MM.1S (cell line): ENCODE results near the gene LIPA.

Experiments
- DNase-seq: peaks from one replicate; pipeline ENCODE4 v3.0.0-alpha.2; 2015
- H2AFZ ChIP-seq: fragments of 300-600 bp; sonication (generic); 2 replicates; pipeline ENCODE4 v1.6.0; 2016; ENCODE audit warnings: antibody characterized with exemption, low read length
- H3F3A ChIP-seq: fragments of 300-600 bp; sonication (generic); 2 replicates; pipeline ENCODE4 v1.6.1; 2016; ENCODE audit warnings: mild to moderate bottlenecking, antibody characterized with exemption, low read length, moderate library complexity, mixed read lengths; ENCODE audit not compliant: insufficient read depth
- H3K27ac ChIP-seq: fragments of 300-600 bp; sonication (generic); 2 replicates; pipeline ENCODE4 v1.5.1; 2016; ENCODE audit warnings: mild to moderate bottlenecking, low read length
- H3K27me3 ChIP-seq: fragments of 300-600 bp; sonication (generic); replicated peaks from 2 replicates; pipeline ENCODE4 v1.6.0; 2016; ENCODE audit warnings: low read length; ENCODE audit not compliant: insufficient read depth
- H3K36me3 ChIP-seq: fragments of 300-600 bp; sonication (generic); replicated peaks from 2 replicates; pipeline ENCODE4 v1.6.1; 2016; ENCODE audit warnings: mild to moderate bottlenecking, low read length, mixed read lengths; ENCODE audit not compliant: insufficient read depth
- H3K4me1 ChIP-seq: fragments of 300-600 bp; sonication (generic); 2 replicates; pipeline ENCODE4 v1.6.1; 2016; ENCODE audit warnings: low read length, mixed read lengths
- H3K4me2 ChIP-seq: fragments of 300-600 bp; sonication (generic); 2 replicates; pipeline ENCODE4 v1.6.0; 2016; ENCODE audit warnings: low read depth, low read length
- H3K4me3 ChIP-seq: fragments of 300-600 bp; sonication (generic); 2 replicates; pipeline ENCODE4 v1.5.1; 2016; ENCODE audit warnings: low read length, mixed read lengths
- H3K79me2 ChIP-seq: fragments of 300-600 bp; sonication (generic); 2 replicates; pipeline ENCODE4 v1.6.1; 2016; ENCODE audit warnings: mixed run types, low read length, mixed read lengths
- H3K9ac ChIP-seq: fragments of 300-600 bp; sonication (generic); 2 replicates; pipeline ENCODE4 v1.6.1; 2016; ENCODE audit warnings: low read length, mixed read lengths
- H3K9me2 ChIP-seq: fragments of 300-600 bp; sonication (generic); replicated peaks from 2 replicates; pipeline ENCODE4 v1.6.1; 2016; ENCODE audit warnings: mild to moderate bottlenecking, low read length, mixed read lengths; ENCODE audit not compliant: insufficient read depth
- H3K9me3 ChIP-seq: fragments of 300-600 bp; sonication (generic); replicated peaks from 2 replicates; pipeline ENCODE4 v1.6.1; 2016; ENCODE audit warnings: mild to moderate bottlenecking, low read length, mixed read lengths; ENCODE audit not compliant: insufficient read depth
- H4K20me1 ChIP-seq: fragments of 300-600 bp; sonication (generic); 2 replicates; pipeline ENCODE4 v1.6.1; 2016; ENCODE audit warnings: mild to moderate bottlenecking, low read length, moderate library complexity, mixed read lengths; ENCODE audit not compliant: insufficient read depth
- EZH2 ChIP-seq: fragments of 300-600 bp; sonication (generic); optimal IDR thresholded peaks from 2 replicates; pipeline ENCODE3; 2017; ENCODE audit warnings: low read depth, mild to moderate bottlenecking, antibody characterized with exemption, low read length, mixed read lengths
- EZH2phosphoT487 ChIP-seq: fragments of 300-600 bp; sonication (generic); IDR thresholded peaks from 2 replicates; pipeline ENCODE4 v1.6.1; 2018; ENCODE audit warnings: antibody characterized with exemption, low read length
- TF ChIP-seq, protein P1 (sequence below): fragments of 300-600 bp; sonication (generic); IDR thresholded peaks from 2 replicates; pipeline ENCODE4 v1.5.1; 2016; ENCODE audit warnings: antibody characterized with exemption, low read length, mixed read lengths

The LIPA gene

DNA sequence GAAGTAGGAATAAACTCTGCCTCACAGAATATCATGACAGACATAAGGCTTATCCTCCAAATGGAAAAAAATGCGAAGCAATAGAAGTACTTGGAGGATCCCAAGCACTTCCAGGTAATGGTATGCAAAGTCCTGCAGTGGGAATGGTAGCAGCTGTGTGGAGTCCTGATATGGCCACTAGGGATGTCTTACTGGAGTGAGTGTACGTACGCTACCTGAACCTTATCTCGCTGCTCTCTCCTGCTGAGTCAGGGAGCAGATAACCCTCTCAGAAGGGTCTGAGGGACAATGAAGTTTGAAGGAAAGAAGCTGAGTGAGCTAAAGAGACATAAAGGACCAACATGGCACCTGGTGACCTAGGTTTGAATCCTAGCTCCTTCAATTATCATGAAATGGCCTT is 86.7 kb downstream of the LIPA start:
- Histone ChIP-seq H4K20me1 (no peaks in the 10 kb centered on the region), H3K4me2 (no peak overlapping the region), H3K9me2 (no peaks in the 10 kb centered on the region), H3K9ac (no peak overlapping the region), H3K27ac (no peak overlapping the region), H2AFZ (no peak overlapping the region), H3F3A (peaks cover 22% of the 10 kb centered on the region), H3K4me1 (peaks cover 22% of the 10 kb centered on the region), H3K79me2 (no peaks in the 10 kb centered on the region), H3K9me3 (no peaks in the 10 kb centered on the region), H3K36me3 (no peaks in the 10 kb centered on the region), H3K27me3 (peaks cover 30% of the 10 kb centered on the region), H3K4me3 (no peak overlapping the region)
- TF ChIP-seq EZH2phosphoT487 (no peak), EZH2 (no peak)
- TF ChIP-seq, protein P1, sequence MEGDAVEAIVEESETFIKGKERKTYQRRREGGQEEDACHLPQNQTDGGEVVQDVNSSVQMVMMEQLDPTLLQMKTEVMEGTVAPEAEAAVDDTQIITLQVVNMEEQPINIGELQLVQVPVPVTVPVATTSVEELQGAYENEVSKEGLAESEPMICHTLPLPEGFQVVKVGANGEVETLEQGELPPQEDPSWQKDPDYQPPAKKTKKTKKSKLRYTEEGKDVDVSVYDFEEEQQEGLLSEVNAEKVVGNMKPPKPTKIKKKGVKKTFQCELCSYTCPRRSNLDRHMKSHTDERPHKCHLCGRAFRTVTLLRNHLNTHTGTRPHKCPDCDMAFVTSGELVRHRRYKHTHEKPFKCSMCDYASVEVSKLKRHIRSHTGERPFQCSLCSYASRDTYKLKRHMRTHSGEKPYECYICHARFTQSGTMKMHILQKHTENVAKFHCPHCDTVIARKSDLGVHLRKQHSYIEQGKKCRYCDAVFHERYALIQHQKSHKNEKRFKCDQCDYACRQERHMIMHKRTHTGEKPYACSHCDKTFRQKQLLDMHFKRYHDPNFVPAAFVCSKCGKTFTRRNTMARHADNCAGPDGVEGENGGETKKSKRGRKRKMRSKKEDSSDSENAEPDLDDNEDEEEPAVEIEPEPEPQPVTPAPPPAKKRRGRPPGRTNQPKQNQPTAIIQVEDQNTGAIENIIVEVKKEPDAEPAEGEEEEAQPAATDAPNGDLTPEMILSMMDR = no peak
- DNase-seq = no peak

DNA sequence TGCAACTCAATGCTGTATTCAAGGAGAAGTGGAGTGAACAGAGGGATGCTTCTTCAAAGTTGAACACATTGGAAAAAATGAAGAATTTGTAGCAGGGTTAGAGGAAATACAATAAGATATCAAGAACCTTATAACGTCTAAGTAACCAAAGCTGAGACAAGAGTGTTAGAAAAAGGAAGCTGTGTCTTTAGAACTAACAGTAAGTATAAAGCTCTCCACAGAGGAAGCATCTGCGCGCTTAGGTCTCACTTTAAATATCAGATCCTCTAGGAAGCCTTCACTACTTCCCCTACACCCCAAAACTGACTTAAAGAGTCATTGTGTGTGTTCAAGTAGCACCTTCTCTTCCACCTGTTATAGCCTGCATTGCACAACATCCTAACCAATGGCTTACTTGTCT is 87.5 kb downstream of the LIPA start:
- Histone ChIP-seq H3K79me2 (no peaks in the 10 kb centered on the region), H3K4me1 (peaks cover 22% of the 10 kb centered on the region), H3K9ac (no peak overlapping the region), H3K4me3 (no peak overlapping the region), H3F3A (peaks cover 22% of the 10 kb centered on the region), H3K9me3 (no peaks in the 10 kb centered on the region), H3K27me3 (peaks cover 30% of the 10 kb centered on the region), H2AFZ (no peak overlapping the region), H3K9me2 (no peaks in the 10 kb centered on the region), H3K27ac (peak overlapping the region; percentile 4; the same call in 1 of the 2 replicates), H3K36me3 (no peaks in the 10 kb centered on the region), H3K4me2 (peak overlapping the region; percentile 7; the same call in 1 of the 2 replicates), H4K20me1 (no peaks in the 10 kb centered on the region)
- TF ChIP-seq EZH2 = no peak
- no peak for TF ChIP-seq EZH2phosphoT487
- TF ChIP-seq, protein P1 = no peak
- DNase-seq = no peak
